CD4-positive, alpha-beta T cell (primary cell): ENCODE results near the gene ZNF532. TPM values are rescaled to one million over a fixed set of nuclear protein-coding genes. Genes with fewer than 3 reads are reported as not detected.

Source experiments
- ATAC-seq: fragments of 200-7000 bp; cut with Tn5 transposase; one replicate; pipeline ENCODE4 v1.10.0; 2022; ENCODE audit warnings: mild to moderate bottlenecking; ENCODE audit not compliant: poor library complexity
- CTCF ChIA-PET: fragments of 350-600 bp; sonication (Branson Sonifier 250); formaldehyde crosslinking; loops from one replicate; lab custom pipeline; 2021; ENCODE audit warnings: antibody characterized with exemption, inconsistent platforms; lab: Charles Lee
- POLR2A ChIA-PET: fragments of 350-600 bp; sonication (Branson Sonifier 250); formaldehyde crosslinking; loops from one replicate; lab custom pipeline; 2021; ENCODE audit warnings: antibody characterized with exemption, inconsistent platforms; lab: Charles Lee
- DNase-seq, 14 experiments: peaks; one replicate each; pipeline ENCODE4 v3.0.0-alpha.2; 2013 to 2020; ENCODE audit warnings: mixed read lengths in 2 of 14
- H3K27ac ChIP-seq, 2 donors: one replicate each; pipeline versions ENCODE4 v1.5.1 to v1.7.0; 2013; ENCODE audit warnings: low read length in 2 of 2, low read depth in 1 of 2, mild to moderate bottlenecking in 1 of 2
- H3K27me3 ChIP-seq, 2 experiments: 1 replicate in 1 of 2; 2 replicates in 1 of 2; pipeline versions ENCODE4 v1.6.1 to v1.7.0; 2013; ENCODE audit warnings: low read length in 2 of 2, control low read depth in 1 of 2, mild to moderate bottlenecking in 1 of 2, moderate library complexity in 1 of 2; ENCODE audit not compliant: insufficient read depth in 2 of 2, control insufficient read depth in 1 of 2
- H3K36me3 ChIP-seq: one replicate; pipeline ENCODE4 v1.6.1; 2013; ENCODE audit warnings: low read length, control low read depth; ENCODE audit not compliant: insufficient read depth
- H3K4me1 ChIP-seq: one replicate; pipeline ENCODE4 v1.6.1; 2013; ENCODE audit warnings: low read length, control low read depth; ENCODE audit not compliant: insufficient read depth
- H3K4me3 ChIP-seq: one replicate; pipeline ENCODE4 v1.5.1; 2013; ENCODE audit warnings: mild to moderate bottlenecking, low read length, moderate library complexity
- H3K9me3 ChIP-seq, 2 experiments: 1 replicate in 1 of 2; 2 replicates in 1 of 2; pipeline versions ENCODE4 v1.6.1 to v1.7.0; 2013; ENCODE audit warnings: low read length in 2 of 2, mild to moderate bottlenecking in 2 of 2, control low read depth in 1 of 2, moderate library complexity in 1 of 2; ENCODE audit not compliant: control insufficient read depth in 1 of 2, insufficient read depth in 1 of 2
- H3K27ac Mint-ChIP-seq: one replicate; pipeline ENCODE4 v1.8.0; 2020; ENCODE audit warnings: mixed read lengths
- H3K27me3 Mint-ChIP-seq: one replicate; pipeline ENCODE4 v1.8.0; 2021; ENCODE audit warnings: mixed read lengths
- H3K36me3 Mint-ChIP-seq: one replicate; pipeline ENCODE4 v1.8.0; 2021; ENCODE audit warnings: low read depth, mixed read lengths
- H3K4me1 Mint-ChIP-seq: one replicate; pipeline ENCODE4 v1.8.0; 2021; ENCODE audit warnings: low read depth, mixed read lengths
- H3K4me3 Mint-ChIP-seq: one replicate; pipeline ENCODE4 v1.8.0; 2020; ENCODE audit warnings: mild to moderate bottlenecking, mixed read lengths
- H3K9me3 Mint-ChIP-seq: one replicate; pipeline ENCODE4 v1.8.0; 2020; ENCODE audit warnings: mixed read lengths
- intact Hi-C, 2 experiments: fragments of 100-400 bp; cut with DNase I in 1 of 2; cut with micrococcal nuclease in 1 of 2; formaldehyde crosslinking; loops; one replicate each; pipeline versions ENCODE4 v1.15.1 to v1.9.0; 2023 to 2025; cut with DNase I, micrococcal nuclease
- total RNA-seq, 174 experiments: library from RNA in 2 of 174; stranded (reverse) in 2 of 174; gene quantifications; one replicate each; pipeline ENCODE4 v1.2.3 and lab custom pipeline; 2021 to 2026
- TF ChIP-seq, protein P1 (sequence below): fragments of 200-600 bp; IDR thresholded peaks from one replicate; pipeline ENCODE4 v1.8.0; 2022; ENCODE audit warnings: antibody characterized with exemption, mild to moderate bottlenecking

The ZNF532 gene
- total RNA-seq, 2 experiments from 2014 or later = 9.8 to 9.9 TPM

DNA sequence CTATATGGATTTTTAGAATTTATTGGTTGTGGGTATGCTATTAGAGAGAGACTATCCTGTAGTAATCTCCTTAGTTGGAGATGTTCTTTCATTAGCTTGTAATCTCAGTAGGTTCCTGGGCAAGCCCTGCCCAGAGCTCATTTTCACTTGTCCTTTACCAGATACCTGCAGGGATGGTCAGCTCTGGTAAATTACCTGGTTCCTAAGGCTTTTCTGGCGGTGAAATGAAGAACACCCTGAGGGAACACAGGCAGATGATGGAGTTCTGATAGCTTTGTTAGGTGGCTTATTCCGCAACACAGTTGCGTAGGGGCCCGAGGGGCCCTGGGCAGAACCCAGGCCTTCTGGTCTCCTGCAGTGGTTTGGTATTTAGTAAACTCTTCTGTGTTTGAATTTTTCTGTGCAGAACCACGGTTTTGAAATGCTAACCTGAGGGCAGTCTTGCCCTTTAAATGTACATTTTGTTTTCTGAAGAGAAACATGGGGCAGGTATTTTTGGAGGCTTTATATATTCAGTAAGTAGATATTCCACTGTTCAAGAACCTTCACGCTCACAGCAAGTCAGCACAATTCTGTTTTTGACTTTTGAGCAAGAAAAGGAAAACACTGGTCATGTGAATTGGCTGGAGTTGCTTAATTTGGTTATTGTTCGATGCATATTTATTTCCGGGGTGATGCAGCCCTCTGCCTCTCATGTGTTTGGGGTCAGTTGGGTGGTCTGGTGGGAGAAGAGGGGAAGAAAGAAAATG, 22.4 kb downstream of the ZNF532 start:
- Histone ChIP-seq H3K36me3 (no peaks in the 10 kb centered on the region), H3K27me3 (no peaks in the 10 kb centered on the region), H3K9me3 (no peaks in the 10 kb centered on the region), H3K27ac (no peak overlapping the region), H3K4me3 (no peak overlapping the region), H3K4me1 (peaks cover 5% of the 10 kb centered on the region)
- intact Hi-C loops = no loop called here
- TF ChIP-seq, protein P1, sequence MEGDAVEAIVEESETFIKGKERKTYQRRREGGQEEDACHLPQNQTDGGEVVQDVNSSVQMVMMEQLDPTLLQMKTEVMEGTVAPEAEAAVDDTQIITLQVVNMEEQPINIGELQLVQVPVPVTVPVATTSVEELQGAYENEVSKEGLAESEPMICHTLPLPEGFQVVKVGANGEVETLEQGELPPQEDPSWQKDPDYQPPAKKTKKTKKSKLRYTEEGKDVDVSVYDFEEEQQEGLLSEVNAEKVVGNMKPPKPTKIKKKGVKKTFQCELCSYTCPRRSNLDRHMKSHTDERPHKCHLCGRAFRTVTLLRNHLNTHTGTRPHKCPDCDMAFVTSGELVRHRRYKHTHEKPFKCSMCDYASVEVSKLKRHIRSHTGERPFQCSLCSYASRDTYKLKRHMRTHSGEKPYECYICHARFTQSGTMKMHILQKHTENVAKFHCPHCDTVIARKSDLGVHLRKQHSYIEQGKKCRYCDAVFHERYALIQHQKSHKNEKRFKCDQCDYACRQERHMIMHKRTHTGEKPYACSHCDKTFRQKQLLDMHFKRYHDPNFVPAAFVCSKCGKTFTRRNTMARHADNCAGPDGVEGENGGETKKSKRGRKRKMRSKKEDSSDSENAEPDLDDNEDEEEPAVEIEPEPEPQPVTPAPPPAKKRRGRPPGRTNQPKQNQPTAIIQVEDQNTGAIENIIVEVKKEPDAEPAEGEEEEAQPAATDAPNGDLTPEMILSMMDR = no peak
- Mint-ChIP-seq H3K27me3 (peaks cover 28% of the 10 kb centered on the region), H3K27ac (no peak overlapping the region), H3K4me3 (no peak overlapping the region), H3K36me3 (no peaks in the 10 kb centered on the region), H3K4me1 (peaks cover 10% of the 10 kb centered on the region), H3K9me3 (no peaks in the 10 kb centered on the region)
- ChIA-PET POLR2A (no interaction called here), CTCF (no interaction called here)
- ATAC-seq (no peak), DNase-seq (no peak)

DNA sequence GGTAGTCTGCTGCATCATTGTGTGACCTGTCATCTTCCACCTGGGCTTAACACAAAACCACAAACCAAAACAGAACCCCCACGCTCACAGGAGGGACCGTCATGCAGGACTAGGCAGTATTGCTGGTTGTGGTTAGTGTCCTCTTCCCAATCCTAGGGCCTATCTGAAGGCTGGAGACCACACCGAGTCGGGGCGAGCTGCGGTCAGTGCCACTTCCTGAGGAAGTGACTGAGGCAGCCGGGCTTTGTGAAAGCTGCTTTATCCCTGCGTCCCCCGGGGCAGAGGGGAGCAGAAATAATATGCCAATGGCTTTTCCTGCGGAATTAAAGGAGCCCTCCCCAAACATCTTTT, 22.9 kb downstream of the ZNF532 start:
- Mint-ChIP-seq H3K27ac (no peak overlapping the region), H3K4me3 (no peak overlapping the region), H3K27me3 (peaks cover 31% of the 10 kb centered on the region), H3K36me3 (no peaks in the 10 kb centered on the region), H3K4me1 (peaks cover 10% of the 10 kb centered on the region), H3K9me3 (no peaks in the 10 kb centered on the region)
- DNase-seq (peak in 3 of 14 experiments; percentile 27 to 49 (median 46)), ATAC-seq (no peak)
- Histone ChIP-seq H3K9me3 (no peaks in the 10 kb centered on the region), H3K4me3 (no peak overlapping the region), H3K4me1 (peaks cover 5% of the 10 kb centered on the region), H3K36me3 (no peaks in the 10 kb centered on the region), H3K27me3 (no peaks in the 10 kb centered on the region), H3K27ac (no peak overlapping the region)
- intact Hi-C loops = no loop called here
- CTCF ChIA-PET = no interaction called here
- TF ChIP-seq, protein P1 = no peak
- POLR2A ChIA-PET = no interaction called here

DNA sequence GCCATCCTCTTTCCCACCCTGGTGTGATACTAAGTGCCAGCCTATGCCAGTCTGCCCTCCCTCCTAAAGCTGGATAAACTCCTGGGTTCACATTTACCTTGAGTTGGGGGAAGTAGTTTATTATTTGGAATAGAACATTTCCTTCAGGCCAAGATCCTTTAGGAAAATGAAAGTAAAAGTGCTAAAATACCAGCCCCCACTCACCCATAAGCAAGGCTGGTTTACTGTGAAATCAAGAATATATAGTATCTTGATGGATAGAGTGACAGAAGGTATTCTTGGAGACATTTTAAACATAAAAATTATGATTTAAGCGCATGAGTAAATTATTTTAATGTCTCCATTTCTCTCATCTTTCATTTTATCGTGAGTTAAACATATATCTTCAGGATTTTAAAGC, 27.1 kb downstream of the ZNF532 start:
- H3K9me3 Mint-ChIP-seq = no peaks in the 10 kb centered on the region
- H3K36me3 Mint-ChIP-seq = no peaks in the 10 kb centered on the region
- peaks cover 17% of the 10 kb centered on the region for H3K4me1 Mint-ChIP-seq
- Histone ChIP-seq H3K27ac (no peak overlapping the region), H3K4me3 (no peak overlapping the region), H3K36me3 (no peaks in the 10 kb centered on the region), H3K9me3 (no peaks in the 10 kb centered on the region), H3K27me3 (peaks cover 0 to 3% of the 10 kb centered on the region in 2 experiments), H3K4me1 (peaks cover 9% of the 10 kb centered on the region)
- ChIA-PET POLR2A (no interaction called here), CTCF (no interaction called here)
- H3K27me3 Mint-ChIP-seq = peaks cover 25% of the 10 kb centered on the region
- no peak for DNase-seq
- no peak overlapping the region for H3K4me3 Mint-ChIP-seq
- TF ChIP-seq, protein P1 = no peak
- ATAC-seq = no peak
- H3K27ac Mint-ChIP-seq = no peak overlapping the region
- intact Hi-C loops = no loop called here
